Suprapubic skin (tissue), 4 donors: Measurements from ENCODE around the gene ZCCHC7.

Source experiments
- POLR2A ChIP-seq, 2 donors: fragments of 450-650 bp; IDR thresholded peaks; one replicate each; pipeline ENCODE4 v1.6.1; 2017; ENCODE audit warnings: antibody characterized with exemption in 2 of 2, mild to moderate bottlenecking in 2 of 2, moderate library complexity in 2 of 2
- POLR2AphosphoS5 ChIP-seq, 3 donors: sonication (generic); formaldehyde crosslinking; IDR thresholded peaks; one replicate each; pipeline ENCODE4 v1.6.1; 2017; ENCODE audit warnings: antibody characterized with exemption in 3 of 3
- TF ChIP-seq, protein P1 (sequence below), 2 donors: fragments of 200-600 bp in 1 of 2; fragments of 450-650 bp in 1 of 2; sonication (generic) in 1 of 2; IDR thresholded peaks; one replicate each; pipeline ENCODE4 v1.5.1; 2016 to 2019; ENCODE audit warnings: antibody characterized with exemption in 2 of 2, mild to moderate bottlenecking in 1 of 2, moderate library complexity in 1 of 2

DNA sequence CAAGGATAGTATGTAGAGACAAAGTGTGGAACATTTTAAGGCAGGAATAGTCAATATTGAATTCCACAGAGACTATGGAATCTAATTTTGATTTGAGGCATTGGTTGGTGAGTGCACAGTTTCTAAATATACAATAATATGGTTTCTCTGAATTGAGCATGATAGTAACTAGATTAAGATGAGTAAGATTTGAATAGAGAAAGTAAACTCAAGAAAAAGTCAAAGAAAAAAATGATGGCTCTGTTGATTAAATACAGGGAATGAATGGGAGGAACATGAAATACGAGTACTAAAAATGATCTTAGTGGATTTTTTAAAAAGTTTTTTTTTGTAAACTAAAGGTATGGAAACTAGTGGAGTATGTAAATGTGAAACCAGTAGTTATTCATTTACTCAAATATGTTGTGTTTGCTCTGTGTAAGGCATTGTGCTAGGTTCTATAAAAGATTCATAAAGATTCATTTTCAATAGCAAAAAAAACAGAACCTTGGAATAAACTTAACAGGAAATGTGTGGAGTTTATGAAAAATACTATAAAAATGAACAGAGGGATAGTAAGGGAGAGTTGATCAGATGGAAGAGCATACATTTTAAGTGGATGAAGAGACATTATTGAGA is 101.2 kb downstream of the ZCCHC7 start:
- TF ChIP-seq POLR2AphosphoS5 (IDR thresholded peaks at IDR 0.05) (no peak), POLR2A (IDR thresholded peaks at IDR 0.05) (no peak)
- TF ChIP-seq, protein P1, sequence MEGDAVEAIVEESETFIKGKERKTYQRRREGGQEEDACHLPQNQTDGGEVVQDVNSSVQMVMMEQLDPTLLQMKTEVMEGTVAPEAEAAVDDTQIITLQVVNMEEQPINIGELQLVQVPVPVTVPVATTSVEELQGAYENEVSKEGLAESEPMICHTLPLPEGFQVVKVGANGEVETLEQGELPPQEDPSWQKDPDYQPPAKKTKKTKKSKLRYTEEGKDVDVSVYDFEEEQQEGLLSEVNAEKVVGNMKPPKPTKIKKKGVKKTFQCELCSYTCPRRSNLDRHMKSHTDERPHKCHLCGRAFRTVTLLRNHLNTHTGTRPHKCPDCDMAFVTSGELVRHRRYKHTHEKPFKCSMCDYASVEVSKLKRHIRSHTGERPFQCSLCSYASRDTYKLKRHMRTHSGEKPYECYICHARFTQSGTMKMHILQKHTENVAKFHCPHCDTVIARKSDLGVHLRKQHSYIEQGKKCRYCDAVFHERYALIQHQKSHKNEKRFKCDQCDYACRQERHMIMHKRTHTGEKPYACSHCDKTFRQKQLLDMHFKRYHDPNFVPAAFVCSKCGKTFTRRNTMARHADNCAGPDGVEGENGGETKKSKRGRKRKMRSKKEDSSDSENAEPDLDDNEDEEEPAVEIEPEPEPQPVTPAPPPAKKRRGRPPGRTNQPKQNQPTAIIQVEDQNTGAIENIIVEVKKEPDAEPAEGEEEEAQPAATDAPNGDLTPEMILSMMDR (IDR thresholded peaks at IDR 0.05) = no peak
